Thymus (tissue), 11 donors: Measurements from ENCODE around the gene TRAP1. TPM values are rescaled to one million over a fixed set of nuclear protein-coding genes. Genes with fewer than 3 reads are reported as not detected.

Source experiments
- DNase-seq, 9 donors: peaks; one replicate each; pipeline ENCODE4 v3.0.0-alpha.2; 2013; ENCODE audit warnings: low spot score in 9 of 9, low read depth in 6 of 9, missing footprints in 1 of 9
- H3K27ac ChIP-seq, 2 donors: one replicate each; pipeline ENCODE4 v1.5.1; 2013; ENCODE audit warnings: control low read depth in 1 of 2, low read depth in 1 of 2, low read length in 1 of 2, mild to moderate bottlenecking in 1 of 2, moderate library complexity in 1 of 2
- H3K27me3 ChIP-seq, 2 donors: one replicate each; pipeline ENCODE4 v1.5.1; 2013; ENCODE audit warnings: low read length in 1 of 2; ENCODE audit not compliant: control insufficient read depth in 2 of 2, insufficient read depth in 1 of 2
- H3K36me3 ChIP-seq, 2 donors: one replicate each; pipeline ENCODE4 v1.5.1; 2013; ENCODE audit warnings: low read length in 1 of 2, mild to moderate bottlenecking in 1 of 2, moderate library complexity in 1 of 2; ENCODE audit not compliant: control insufficient read depth in 2 of 2, insufficient read depth in 2 of 2
- H3K4me1 ChIP-seq, 2 donors: one replicate each; pipeline ENCODE4 v1.5.1; 2013; ENCODE audit warnings: low read length in 2 of 2; ENCODE audit not compliant: control insufficient read depth in 2 of 2, insufficient read depth in 2 of 2
- H3K4me3 ChIP-seq, 2 donors: one replicate each; pipeline ENCODE4 v1.5.1; 2013; ENCODE audit warnings: low read length in 2 of 2, control low read depth in 1 of 2, mild to moderate bottlenecking in 1 of 2
- H3K9me3 ChIP-seq, 2 donors: one replicate each; pipeline ENCODE4 v1.5.1; 2013; ENCODE audit warnings: low read length in 1 of 2, mild to moderate bottlenecking in 1 of 2; ENCODE audit not compliant: control insufficient read depth in 2 of 2, insufficient read depth in 1 of 2
- WGBS: extraction: QIAGEN DNeasy Blood & Tissue Kit; methylation state at CpG from one replicate; pipeline ENCODE4 v1.1.7; 2013; 5-methylcytosine and 5-hydroxymethylcytosine counted together
- polyA plus RNA-seq: library from polyadenylated mRNA; stranded (reverse); fragments of 200-250 nt; gene quantifications from one replicate; pipeline ENCODE4 v1.2.3, GENCODE V29; 2013
- total RNA-seq: library from RNA; stranded (reverse); fragments of 120-200 nt; gene quantifications from one replicate; pipeline ENCODE4 v1.2.4, GENCODE V29; 2013
- donor health status: healthy.

The TRAP1 gene
- total and polyA plus RNA-seq, 2 donors = 46.5 to 48.4 TPM

GRCh38 chr16:3637371-3637923 is 79.9 kb downstream of the TRAP1 start:
- peak in 6 of 9 donors; percentile 39 to 80 (median 49) for DNase-seq
- peaks cover 21% of the 10 kb centered on the region in 2 donors for H3K36me3 ChIP-seq
- peak overlapping the region; percentile 75 to 79 for H3K27ac ChIP-seq
- WGBS = 64% methylated on average over 3 of the region's 3 CpGs
- peaks cover 12 to 13% of the 10 kb centered on the region in 2 donors for H3K4me1 ChIP-seq
- H3K4me3 ChIP-seq = no peak overlapping the region
- H3K9me3 ChIP-seq = no peaks in the 10 kb centered on the region
- no peaks in the 10 kb centered on the region for H3K27me3 ChIP-seq

GRCh38 chr16:3625911-3626732 is 91.2 kb downstream of the TRAP1 start:
- WGBS = 87% methylated on average over 4 of the region's 4 CpGs
- Histone ChIP-seq H3K9me3 (no peaks in the 10 kb centered on the region), H3K4me3 (no peak overlapping the region), H3K27me3 (no peaks in the 10 kb centered on the region), H3K36me3 (no peaks in the 10 kb centered on the region), H3K27ac (peak overlapping the region; percentile 49 to 68), H3K4me1 (peaks cover 3 to 14% of the 10 kb centered on the region in 2 donors)
- DNase-seq = peak in 3 of 9 donors; percentile 16 to 53 (median 27)

- Histone ChIP-seq H3K4me1 (peaks cover 3 to 14% of the 10 kb centered on the region in 2 donors), H3K36me3 (no peaks in the 10 kb centered on the region), H3K9me3 (no peaks in the 10 kb centered on the region), H3K27me3 (no peaks in the 10 kb centered on the region), H3K27ac (no peak overlapping the region), H3K4me3 (no peak overlapping the region)
- WGBS = 98% methylated on average over 5 of the region's 5 CpGs
- DNase-seq = no peak
These were observed 92.0 kb downstream of the TRAP1 start for GRCh38 chr16:3625331-3625730.

- no peak for DNase-seq
- WGBS = 96% methylated on average over 3 of the region's 3 CpGs
These were observed 93.7 kb downstream of the TRAP1 start for GRCh38 chr16:3623642-3624041.

GRCh38 chr16:3618769-3619141 is 98.6 kb downstream of the TRAP1 start:
- Histone ChIP-seq H3K4me1 (no peaks in the 10 kb centered on the region), H3K27me3 (no peaks in the 10 kb centered on the region)
- WGBS = 87% methylated on average over 3 of the region's 3 CpGs

More at GRCh38 chr16:3623642-3624041, 93.7 kb downstream of the TRAP1 start:
- no peaks in the 10 kb centered on the region for H3K9me3 ChIP-seq
- peaks cover 3 to 14% of the 10 kb centered on the region in 2 donors for H3K4me1 ChIP-seq
- no peaks in the 10 kb centered on the region for H3K27me3 ChIP-seq
- H3K27ac ChIP-seq = no peak overlapping the region
- H3K36me3 ChIP-seq = no peaks in the 10 kb centered on the region
- H3K4me3 ChIP-seq = no peak overlapping the region

GRCh38 chr16:3612510-3613466 is 104.5 kb downstream of the TRAP1 start:
- Histone ChIP-seq H3K36me3 (peaks cover 0 to 5% of the 10 kb centered on the region in 2 donors), H3K4me3 (peak overlapping the region; percentile 70 to 96), H3K4me1 (peaks cover 17 to 19% of the 10 kb centered on the region in 2 donors), H3K27ac (no peak overlapping the region), H3K27me3 (no peaks in the 10 kb centered on the region), H3K9me3 (no peaks in the 10 kb centered on the region)
- DNase-seq = no peak
- WGBS = 90% methylated on average over 34 of the region's 34 CpGs

More at GRCh38 chr16:3618769-3619141, 98.6 kb downstream of the TRAP1 start:
- no peak overlapping the region for H3K27ac ChIP-seq
- DNase-seq = no peak
- H3K4me3 ChIP-seq = no peak overlapping the region
- H3K36me3 ChIP-seq = no peaks in the 10 kb centered on the region
- H3K9me3 ChIP-seq = no peaks in the 10 kb centered on the region

- WGBS = under 1% methylated on average over 86 of the region's 86 CpGs
- Histone ChIP-seq H3K27me3 (no peaks in the 10 kb centered on the region), H3K9me3 (no peaks in the 10 kb centered on the region), H3K36me3 (peaks cover 0 to 8% of the 10 kb centered on the region in 2 donors), H3K4me3 (peak within 1 kb of the TSS; percentile 70 to 96), H3K27ac (peak within 1 kb of the TSS; percentile 85 to 91), H3K4me1 (peaks cover 17 to 19% of the 10 kb centered on the region in 2 donors)
- peak; percentile 57 to 97 (median 92) for DNase-seq
These were observed 106.0 kb downstream of the TRAP1 start, which contains the start of gene SLX4 for GRCh38 chr16:3611146-3611975. Gene SLX4 (minus strand): TSS chr16:3611606. CDS start chr16:3608964, 2,642 bp downstream.

- peak overlapping the region; percentile 70 to 75 for H3K4me3 ChIP-seq
- no peaks in the 10 kb centered on the region for H3K9me3 ChIP-seq
- peaks cover 3 to 9% of the 10 kb centered on the region in 2 donors for H3K36me3 ChIP-seq
- no peaks in the 10 kb centered on the region for H3K27me3 ChIP-seq
- H3K4me1 ChIP-seq = peaks cover 17 to 19% of the 10 kb centered on the region in 2 donors
- no peak overlapping the region for H3K27ac ChIP-seq
- peak in 2 of 9 donors; percentile 13 to 21 for DNase-seq
- WGBS = 3% methylated on average over 10 of the region's 10 CpGs
These were observed 106.6 kb downstream of the TRAP1 start for GRCh38 chr16:3610698-3611145.
